ENCODE results near the gene SSTR4.

DNA sequence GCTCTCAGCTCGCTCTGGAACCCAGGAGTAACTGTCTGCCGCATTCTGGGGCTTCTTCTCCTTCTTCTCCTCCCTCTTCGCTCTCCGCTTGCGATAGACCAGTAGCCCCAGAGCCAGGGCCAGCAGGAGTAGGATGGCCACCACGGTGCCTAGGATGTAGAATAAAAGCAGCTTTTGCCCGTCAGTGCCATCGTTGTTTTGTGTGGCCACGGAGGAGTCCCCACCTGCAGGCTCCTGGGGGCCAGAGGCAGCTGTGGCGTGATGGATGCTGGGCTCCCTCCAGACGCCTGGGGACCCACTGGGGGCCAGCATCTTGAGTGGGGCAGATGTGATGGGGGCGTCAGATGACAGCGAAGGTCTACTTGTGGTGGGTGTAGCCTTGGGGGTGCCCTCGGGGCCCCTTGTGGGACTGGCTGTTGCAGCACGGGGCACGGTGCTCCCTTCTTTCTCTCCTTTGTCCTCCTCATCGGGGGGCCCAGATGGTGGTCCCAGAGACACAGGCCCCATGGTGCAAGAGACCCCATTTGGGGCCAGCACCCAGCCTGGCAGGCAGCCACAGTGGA lies 49.3 kb downstream of the SSTR4 start:
- TF ChIP-seq, protein P1, sequence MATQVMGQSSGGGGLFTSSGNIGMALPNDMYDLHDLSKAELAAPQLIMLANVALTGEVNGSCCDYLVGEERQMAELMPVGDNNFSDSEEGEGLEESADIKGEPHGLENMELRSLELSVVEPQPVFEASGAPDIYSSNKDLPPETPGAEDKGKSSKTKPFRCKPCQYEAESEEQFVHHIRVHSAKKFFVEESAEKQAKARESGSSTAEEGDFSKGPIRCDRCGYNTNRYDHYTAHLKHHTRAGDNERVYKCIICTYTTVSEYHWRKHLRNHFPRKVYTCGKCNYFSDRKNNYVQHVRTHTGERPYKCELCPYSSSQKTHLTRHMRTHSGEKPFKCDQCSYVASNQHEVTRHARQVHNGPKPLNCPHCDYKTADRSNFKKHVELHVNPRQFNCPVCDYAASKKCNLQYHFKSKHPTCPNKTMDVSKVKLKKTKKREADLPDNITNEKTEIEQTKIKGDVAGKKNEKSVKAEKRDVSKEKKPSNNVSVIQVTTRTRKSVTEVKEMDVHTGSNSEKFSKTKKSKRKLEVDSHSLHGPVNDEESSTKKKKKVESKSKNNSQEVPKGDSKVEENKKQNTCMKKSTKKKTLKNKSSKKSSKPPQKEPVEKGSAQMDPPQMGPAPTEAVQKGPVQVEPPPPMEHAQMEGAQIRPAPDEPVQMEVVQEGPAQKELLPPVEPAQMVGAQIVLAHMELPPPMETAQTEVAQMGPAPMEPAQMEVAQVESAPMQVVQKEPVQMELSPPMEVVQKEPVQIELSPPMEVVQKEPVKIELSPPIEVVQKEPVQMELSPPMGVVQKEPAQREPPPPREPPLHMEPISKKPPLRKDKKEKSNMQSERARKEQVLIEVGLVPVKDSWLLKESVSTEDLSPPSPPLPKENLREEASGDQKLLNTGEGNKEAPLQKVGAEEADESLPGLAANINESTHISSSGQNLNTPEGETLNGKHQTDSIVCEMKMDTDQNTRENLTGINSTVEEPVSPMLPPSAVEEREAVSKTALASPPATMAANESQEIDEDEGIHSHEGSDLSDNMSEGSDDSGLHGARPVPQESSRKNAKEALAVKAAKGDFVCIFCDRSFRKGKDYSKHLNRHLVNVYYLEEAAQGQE (IDR thresholded peaks at IDR 0.05; ENCODE audit: insufficient read depth in 1 of 2, low read depth in 2 of 2, low read length in 2 of 2) = no peak
- TF ChIP-seq POLR2AphosphoS5 (IDR thresholded peaks at IDR 0.05; ENCODE audit: low read depth, low read length) = no peak
- TF ChIP-seq SIN3A (IDR thresholded peaks at IDR 0.05; ENCODE audit: borderline replicate concordance, insufficient read depth, low read length) = no peak
- TF ChIP-seq TAF1 (IDR thresholded peaks at IDR 0.05; ENCODE audit: borderline replicate concordance, insufficient read depth, low read length) = no peak
